ENCODE measurements around the gene ABCC1.
"Not testable (repeated sequence)": the region's sequence is repeated elsewhere in the genome, so short reads cannot be mapped to it uniquely, and the experiment has no call there.

ABCC1 gene

DNA sequence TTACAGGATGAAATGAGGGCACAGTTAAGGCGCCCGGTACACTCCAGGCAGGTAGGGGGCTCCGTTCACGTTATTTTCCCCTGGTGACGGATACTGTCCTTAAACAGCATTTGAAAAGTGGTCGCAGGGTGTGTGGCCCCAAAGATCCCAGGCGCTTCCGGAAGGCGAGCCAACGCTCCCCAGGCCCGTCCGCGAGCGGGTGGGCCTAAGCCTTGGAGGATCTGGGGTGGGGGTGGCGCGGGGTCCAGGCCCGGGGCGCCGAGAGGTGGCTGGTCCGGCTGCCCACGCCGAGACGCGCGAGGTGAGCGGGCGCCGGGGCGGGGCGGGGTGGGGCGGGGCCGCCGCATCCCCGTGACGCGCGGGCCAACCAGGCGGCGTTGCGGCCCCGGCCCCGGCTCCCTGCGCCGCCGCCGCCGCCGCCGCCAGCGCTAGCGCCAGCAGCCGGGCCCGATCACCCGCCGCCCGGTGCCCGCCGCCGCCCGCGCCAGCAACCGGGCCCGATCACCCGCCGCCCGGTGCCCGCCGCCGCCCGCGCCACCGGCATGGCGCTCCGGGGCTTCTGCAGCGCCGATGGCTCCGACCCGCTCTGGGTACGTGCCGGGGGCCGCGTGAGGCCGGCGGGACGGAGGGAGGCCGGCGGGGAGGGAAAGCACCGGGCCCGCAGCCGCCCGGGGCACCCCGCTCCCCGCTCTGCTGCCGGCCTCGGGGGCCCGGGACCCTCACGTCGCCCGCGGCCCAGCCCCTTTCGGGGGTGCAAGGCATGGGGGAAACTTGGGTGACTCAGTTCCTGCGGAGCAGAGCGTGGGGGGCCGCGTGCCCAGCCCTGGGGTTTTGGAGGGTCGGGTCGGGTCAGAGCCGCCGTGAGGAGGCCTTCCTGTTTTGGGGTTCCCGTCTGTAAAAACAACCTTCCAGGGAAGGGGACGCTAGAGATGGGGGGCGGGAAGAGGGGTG lies at the start of gene ABCC1:
TSS of gene ABCC1 (plus strand) at position 407 of the 951 bp plus-strand sequence. CDS start at position 543, 136 bp downstream.
- DNase-seq, result peak in 1 of 2 experiments; percentile 17

DNA sequence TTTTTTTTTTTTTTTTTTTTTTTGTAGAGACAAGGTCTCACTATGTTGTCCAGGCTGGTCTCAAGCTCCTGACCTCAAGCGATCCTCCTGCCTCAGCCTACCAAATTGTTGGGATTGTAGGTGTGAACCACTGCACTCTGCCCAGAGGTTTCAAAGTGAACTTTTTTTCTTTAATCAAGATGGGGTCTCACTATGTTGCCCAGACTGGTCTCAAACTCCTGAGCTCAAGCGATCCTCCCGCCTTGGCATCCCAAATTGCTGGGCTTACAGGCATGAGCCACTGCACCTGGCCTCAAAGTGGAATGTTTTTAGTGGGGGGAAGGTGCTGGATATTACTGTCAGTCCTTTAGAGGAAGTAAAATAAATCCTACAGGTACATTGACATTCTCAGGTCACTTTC lies 49.1 kb upstream of the ABCC1 start:
- no peak for DNase-seq

DNA sequence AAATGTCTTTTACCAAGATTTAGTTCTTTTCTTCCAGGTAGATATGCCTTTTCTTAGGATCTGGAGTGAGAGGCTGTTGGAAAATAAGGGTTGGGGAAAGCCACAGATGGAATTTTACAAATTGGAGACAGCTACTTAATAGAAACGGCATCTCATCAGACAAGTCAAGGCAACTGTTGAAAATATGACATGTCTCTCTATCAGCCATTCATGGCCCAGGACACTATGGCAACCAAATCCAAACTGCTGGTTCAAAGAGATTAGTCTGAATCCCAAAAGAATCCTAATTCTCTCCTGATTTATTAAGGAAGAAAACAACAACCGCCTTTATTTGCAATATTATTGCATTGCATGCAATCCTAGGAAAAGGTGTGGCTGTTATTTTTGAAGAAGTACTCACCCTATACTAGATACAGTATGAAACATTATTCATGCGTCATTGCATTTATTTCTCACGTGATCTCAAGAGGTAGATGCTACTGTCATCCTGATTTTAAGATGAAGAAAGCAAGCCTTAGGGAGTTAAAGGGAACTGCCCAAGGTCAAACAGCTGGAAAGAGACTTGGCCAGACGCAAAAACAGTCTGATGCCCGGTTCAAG lies 48.4 kb upstream of the ABCC1 start:
- no peak for DNase-seq

DNA sequence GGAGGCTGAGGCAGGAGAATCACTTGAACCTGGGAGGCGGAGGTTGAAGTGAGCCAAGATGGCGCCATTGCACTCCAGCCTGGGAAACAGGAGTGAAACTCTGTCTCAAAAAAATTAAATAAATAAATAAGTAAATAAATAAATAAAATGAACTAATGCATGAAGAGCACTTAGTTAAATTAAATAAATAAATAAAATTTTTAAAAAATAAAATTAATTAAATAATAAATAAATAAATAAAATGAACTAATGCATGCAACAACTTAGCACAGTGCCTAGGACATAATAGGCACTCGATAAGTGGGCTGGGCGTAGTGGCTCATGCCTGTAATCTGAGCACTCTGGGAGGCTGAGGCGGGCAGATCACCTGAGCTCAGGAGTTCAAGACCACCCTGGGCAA lies 45.5 kb upstream of the ABCC1 start:
- DNase-seq, result no peak

DNA sequence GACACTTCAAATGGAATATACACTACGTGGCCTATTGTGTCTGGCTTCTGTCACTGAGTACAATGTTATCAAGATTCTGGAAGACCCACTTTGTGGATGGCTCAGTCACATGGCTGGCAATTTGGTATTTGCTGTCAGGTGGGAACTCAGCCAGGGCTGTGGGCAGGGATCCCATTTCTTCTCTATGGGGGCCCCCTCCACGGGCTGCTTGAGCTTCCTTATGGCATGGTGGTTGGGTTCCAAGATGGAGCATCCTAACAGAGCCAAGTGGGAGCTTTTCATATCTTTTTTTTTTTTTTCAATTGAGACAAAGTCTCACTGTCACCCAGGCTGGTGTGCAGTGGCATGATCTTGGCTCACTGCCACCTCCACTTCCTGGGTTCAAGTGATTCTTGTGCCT lies 43.0 kb upstream of the ABCC1 start:
- DNase-seq, result no peak

DNA sequence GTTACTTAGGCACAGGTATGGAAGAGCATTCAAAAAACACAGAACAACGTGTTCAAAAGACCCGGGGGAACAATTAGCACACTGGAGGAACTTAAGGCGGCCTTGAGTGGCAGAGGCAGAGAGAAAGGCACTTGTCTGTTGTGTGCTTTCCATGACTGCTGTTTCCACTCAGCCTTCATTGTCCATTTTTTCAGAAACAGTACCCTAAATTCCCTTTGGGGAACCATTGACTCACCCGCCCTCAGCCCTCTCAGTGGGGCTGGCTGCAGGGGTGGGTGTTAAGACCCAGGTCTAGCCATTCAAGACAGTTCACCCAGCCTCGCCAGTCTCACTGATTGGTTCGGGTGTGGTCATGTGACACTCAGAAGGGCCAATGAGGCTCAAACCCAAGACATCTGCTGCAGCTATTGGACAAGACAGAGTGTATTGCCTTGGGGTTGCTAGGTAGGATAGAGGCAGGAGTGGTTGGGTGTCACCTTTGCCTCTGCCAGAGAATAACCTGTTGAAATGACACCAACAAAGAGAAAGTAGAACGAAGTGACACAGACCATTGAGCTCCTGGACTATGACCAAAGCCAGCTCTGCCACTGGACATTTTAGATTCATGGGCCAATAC lies 41.4 kb upstream of the ABCC1 start:
- DNase-seq, result peak; percentile 13 to 49

DNA sequence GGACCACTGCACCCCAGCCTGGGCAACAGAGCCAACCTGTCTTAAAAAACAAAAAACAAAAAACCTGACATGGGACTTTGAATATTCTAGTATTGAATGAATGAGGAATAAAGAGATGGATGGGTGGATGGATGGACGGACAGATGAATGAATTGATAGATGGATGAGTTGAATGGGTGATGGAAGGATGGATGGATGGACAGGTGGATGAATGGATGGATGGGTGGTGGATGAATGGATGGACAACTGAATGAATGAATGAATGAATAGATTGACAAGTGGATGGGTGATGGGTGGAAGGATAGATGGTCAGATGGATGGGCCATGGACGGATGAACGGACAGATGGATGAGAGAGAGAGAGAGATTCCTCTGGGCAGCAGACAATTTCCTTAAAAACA lies 38.2 kb upstream of the ABCC1 start:
- no peak for DNase-seq

DNA sequence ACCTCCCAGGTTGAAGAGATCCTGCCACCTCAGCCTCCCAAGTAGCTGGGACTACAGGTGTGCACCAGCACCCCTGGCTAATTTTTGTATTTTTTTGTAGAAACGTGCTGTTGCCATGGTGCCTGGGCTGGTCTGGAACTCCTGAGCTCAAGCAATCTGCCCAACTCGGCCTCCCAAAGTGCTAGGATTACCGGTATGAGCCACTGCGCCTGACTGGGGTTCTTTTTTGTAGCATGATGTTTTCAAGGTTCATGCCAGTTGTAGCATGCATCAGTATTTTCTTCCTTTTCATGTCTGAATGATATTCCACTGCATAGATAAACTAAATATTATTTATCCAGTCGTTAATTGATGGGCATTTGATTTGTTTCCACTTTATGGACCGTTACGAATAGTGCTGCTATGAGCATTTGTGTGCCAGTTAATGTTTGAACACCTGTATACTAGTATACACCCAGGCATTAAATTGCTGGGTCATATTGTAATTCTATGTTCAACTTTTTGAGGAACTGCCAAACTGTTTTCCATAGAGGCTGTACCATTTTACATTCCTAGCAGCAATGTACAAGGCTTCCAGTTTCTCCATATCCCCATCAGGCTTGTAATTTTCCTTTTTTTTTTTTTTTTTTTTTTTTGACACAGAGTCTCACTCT lies 36.2 kb upstream of the ABCC1 start:
- DNase-seq, result no peak

DNA sequence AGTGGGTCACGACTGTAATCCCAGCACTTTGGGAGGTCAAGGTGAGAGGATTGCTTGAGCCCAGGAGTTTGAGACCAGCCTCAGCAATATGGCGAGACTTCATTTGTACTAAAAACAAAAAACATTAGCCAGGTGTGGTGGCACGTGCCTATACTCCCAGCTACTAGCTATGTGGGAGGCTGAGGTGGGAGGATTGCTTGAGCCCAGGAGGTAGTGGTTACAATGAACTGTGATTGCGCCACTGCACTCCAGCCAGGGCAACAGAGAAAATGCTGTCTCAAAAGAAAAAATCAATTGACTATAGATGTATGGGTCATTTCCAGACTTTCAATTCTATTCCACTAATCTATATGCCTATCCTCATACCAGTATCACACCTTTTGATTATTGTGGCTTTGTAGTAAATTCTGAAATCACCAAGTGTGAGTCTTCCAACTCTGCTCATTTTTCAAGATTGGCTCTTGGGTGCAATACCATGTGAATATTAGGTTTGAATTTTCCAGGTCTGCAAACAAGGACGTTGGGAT lies 33.8 kb upstream of the ABCC1 start:
- no peak for DNase-seq

DNA sequence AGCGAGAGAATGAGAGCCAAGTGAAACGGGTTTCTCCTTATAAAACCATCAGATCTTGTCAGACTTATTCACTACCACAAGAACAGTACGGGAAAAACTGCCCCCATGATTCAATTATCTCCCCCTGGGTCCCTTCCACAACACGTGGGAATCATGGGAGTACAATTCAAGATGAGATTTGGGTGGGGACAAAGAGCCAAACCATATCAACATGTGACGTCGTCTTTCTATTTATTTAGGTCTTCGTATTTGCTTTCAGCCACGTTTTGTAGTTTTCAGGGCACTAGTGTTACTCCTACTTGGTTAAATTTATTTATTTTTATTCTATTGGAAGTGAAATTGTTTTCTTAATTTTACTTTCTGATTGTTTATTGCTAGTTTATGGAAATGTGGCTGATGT lies 33.1 kb upstream of the ABCC1 start:
- no peak for DNase-seq

DNA sequence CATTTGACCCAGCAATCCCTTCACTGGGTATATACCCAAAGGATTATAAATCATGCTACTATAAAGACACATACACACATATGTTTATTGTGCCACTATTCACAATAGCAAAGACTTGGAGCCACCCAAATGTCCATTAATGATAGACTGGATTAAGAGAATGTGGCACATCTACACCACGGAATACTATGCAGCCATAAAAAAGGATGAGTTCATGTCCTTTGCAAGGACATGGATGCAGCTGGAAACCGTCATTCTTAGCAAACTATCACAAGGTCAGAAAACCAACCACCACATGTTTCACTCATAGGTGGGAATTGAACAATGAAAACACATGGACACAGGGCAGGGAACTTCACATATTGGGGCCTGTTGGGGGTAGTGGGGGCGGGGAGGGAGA lies 31.1 kb upstream of the ABCC1 start:
- DNase-seq, result not testable (repeated sequence)

DNA sequence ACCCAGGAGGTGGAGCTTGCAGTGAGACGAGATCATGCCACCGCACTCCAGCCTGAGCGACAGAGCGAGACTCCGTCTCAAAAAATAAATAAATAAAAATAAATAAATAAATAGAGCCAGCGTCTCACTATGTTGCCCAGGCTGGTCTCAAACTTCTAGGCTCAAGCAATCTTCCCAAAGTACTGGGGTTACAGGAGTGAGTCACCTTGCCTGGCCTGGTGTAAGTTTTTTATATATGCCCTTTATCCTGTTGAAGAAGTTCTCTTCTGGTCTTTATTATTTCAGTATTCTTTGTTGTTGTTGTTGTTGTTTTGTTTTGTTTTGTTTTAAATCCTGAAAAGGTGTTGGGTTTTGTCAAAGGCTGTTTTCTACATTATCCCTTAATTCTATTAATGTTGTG lies 30.1 kb upstream of the ABCC1 start:
- no peak for DNase-seq

DNA sequence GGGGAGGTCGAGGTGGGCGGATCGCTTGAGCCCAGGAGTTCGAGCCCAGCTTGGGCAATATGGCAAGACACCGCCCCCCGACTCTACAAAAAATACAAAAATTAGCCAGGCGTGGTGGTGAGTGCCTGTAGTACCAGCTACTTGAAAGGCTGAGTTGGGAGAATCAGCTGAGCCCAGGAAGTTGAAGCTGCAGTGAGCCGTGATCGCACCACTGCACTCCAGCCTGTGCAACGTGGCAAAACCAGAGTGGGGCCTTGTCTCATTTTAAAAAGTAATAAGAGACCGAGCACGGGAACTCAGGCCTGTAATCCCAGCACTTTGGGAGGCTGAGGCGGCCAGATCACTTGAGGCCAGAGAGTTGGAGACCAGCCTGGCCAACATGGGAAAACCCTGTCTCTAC lies 24.4 kb upstream of the ABCC1 start:
- no peak for DNase-seq

DNA sequence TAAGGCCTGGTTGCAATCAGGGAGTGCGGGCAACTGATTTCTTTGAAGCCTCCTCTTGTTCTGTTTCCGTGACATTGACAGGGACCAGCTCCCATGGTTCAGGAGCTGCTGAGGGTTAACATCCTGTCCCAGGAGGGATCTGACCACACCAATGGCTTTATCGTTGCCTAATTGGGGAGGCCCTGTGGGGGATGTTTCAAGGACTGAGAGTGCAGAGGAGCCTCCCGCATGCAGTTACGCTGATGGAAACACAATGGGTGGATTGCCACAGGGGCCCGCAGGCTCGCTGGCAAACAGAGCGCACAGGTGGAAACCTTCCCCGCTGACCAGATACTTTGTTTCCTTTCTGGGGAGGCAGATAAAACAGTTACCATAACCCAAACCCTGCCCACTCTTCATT lies 23.8 kb upstream of the ABCC1 start:
- DNase-seq, result no peak

DNA sequence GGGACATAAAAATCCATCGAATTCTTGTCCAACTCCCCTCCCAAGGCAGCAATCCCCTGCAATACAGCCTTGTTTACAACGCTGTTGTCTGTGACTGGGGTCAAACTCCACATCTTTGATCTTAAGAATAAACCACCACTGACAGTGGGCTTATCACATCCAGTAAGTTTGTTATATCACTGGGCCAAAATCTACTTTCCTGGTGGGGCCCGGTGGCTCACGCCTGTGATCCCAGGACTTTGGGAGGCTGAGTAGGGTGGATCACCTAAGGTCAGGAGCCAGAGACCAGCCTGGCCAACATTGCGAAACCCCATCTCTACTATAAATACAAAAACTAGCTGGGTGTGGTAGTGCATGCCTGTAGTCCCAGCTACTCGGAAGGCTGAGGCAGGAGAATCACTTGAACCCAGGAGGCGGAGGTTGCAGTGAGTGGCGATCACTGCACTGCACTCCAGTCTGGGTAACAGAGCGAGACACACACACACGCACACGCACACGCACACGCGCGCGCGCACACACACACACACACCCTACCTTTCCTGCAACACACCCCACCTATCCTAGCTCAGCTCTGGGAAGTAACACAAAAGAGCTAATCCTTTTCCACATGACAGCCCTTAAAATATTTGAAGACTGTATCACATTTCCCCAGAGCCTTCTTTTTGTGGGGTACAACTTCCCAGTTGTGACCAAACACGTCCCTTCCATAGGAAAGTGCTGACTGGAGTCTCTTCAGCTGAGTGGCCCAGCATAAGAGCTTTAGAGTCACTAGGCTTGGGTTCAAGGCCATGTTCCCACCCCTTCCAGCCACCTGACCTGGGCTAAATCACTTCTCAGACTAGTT lies 20.9 kb upstream of the ABCC1 start:
- no peak for DNase-seq

DNA sequence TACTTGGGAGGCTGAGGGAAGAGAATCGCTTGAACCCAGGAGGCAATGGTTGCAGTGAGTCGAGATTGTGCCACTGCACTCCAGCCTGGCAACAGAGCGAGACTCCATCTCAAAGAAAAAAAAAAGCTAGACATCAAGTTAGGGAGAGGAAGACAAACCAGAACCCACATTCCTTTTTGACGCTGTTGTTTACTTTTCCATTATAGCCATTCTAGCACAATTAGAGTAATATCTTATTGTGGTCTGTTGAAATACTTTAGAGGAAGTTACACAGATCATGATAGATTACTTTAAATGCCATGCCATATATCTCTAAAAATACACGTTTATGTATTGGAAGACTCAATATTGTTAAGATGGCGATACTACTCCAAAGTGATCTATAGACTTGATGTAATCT lies 16.5 kb upstream of the ABCC1 start:
- DNase-seq, result no peak

DNA sequence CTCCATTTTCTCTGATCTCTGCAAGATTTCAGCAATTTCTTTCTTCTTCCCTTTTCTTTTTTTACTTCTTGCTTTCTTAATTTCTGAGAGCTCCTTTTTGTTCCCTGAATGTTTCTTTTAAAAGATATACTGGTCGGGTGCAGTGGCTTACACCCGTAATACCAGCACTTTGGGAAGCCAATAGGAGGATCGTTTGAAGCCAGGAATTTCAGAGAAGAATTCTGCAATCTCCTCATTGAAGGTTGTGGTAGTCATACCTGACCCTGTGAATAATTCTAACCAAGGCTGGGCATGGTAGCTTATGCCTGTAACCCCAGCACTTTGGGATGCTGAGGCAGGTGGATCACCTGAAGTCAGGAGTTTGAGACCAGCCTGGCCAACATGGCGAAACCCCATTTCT lies 15.6 kb upstream of the ABCC1 start:
- DNase-seq, result no peak

DNA sequence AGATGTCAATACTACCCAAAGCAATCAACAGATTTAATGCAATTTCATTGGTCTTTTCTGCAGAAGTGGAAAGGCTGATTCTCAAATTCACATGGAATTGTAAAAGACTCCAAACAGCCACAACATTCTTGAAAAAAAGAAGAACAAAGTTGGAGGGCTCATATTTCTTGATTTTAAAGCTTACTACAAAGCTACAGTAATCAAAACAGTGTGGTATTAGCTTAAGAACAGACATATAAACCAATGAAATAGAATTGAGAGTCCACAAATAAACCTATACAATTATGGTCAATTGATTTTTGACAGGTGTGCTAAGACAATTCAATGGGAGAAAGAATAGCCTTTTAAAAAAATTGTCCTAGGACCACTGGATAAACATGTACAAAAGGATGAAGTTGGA lies 14.4 kb upstream of the ABCC1 start:
- no peak for DNase-seq

DNA sequence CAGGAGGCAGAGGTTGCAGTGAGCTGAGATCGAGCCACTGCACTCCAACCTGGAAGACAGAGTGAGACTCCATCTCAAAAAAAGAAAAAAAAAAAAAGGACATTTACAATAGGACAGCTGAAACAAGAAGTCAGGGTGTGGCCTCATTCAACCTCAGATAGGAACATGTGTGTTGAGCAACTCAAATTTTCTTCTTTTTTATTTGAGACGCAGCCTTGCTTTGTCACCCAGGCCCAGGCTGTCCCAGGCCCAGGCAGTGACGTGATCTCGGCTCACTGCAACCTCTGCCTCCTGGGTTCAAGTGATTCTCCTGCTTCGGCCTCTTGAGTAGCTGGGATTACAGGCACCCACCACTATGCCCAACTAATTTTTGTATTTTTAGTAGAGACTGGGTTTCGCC lies 12.6 kb upstream of the ABCC1 start:
- not testable (repeated sequence) for DNase-seq

DNA sequence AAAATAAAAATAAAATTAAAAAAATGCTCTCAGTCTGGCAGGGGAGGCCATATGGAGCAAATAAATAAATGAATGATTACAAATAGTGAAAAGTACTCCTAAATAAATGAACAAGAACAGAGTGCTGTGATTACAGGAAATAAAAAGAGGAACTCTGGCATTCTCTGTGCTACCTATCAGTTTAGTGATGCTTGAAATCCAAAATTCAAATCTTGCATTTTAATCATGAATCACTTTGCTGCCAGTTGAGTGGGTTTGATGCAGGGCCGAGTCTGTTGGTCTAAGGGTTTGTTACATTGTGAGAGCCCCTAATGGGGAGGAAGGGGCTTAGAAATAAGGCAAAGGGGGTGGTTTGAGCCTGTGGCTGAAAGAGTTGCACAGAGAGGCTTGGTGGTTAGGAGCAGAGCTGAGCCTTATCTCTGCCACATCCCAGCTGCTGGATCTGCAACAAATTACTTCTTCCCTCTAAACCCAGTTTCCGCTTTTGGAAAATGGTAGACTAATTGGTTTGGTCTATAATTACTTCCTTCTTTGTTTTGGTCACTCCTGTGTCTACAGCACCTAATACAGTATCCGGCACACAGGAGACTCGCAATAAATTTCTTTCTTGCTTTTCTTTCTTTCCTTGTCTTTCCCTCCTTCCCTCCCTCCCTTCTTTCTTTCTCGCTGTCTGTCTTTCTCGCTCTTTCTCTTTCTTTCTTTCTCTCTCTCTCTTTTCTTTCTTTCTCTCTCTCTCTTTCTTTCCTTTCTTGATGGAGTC lies 6.3 kb upstream of the ABCC1 start:
- DNase-seq, result no peak

DNA sequence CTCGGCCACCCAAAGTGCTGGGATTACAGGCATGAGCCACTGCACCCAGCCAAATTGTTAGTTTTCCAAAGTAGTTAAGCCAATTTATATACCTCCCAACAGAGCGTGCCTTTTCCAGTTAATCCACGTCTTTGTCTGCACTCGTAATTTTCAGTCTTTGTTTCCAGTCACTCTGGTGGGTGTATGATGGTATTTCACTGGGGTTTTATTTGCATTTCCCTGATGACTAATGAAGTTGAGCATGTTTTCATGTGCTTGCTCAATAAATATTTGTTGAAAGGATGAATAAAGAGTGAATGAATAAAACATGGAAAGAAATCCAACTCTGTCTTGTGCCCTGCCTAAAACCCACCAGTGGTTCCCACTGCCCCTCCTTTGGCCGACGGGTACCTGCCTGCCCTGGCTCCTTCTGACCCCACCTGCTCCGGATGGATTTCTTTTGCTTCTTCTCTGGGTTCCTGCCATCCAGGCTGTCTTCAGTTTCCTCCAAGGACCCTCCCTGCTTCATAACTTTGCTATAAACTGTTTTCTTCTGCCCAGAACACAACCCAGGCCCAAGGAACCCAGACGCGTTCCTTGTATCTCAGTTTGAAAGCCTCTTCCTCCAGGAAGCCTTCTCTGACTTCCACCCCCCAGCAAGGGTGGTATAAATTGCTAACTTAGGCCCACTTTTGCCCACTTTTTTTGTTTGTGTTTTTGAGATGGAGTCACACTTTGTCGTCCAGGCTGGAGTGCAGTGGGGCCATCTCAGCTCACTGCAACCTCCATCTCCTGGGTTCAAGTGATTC lies 3.0 kb upstream of the ABCC1 start:
- DNase-seq, result no peak
